ENCODE results near the gene PWP1. TPM values are rescaled to one million over a fixed set of nuclear protein-coding genes. Genes with fewer than 3 reads are reported as not detected.
"Not testable (repeated sequence)": the region's sequence is repeated elsewhere in the genome, so short reads cannot be mapped to it uniquely, and the experiment has no call there.

Gene PWP1
- total RNA-seq, 1 donor from 2014 or later = 78.1 TPM

DNA sequence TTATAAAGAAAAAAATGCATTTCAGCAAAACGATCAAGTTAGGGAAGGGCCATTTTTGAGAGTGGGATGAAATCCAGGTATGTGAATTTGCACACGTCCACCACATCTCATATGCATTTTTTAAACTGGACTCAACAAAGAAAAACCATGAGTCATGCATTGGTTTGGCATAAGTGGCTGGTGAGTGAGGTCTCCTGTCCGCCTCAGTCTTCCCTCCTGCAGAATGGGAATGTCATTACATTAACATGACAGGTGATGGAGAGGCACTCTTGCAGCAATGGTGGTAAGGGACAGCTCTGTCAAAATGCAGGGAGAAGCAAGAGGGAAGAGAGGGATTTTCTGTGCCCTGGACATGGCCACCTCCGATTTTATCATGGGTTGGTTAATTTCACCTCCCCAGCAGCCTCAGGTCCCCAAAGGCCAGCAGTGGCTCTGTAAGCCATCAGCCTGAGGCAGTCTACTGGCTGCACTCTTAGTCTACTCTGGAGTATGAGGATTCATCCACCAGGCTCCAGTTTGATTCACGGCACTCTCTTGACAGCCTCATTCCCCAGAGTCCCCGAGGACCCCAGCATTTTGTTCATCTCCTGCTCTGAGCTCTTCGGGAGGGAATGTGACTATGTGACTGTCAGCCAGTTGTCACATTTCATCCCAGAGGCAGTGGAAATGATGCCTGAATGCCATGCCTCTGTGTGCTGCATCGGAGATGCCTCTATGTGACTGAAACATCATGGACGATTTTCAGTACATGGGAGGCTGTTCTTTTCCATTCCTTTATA is 17.1 kb upstream of the PWP1 start:
- no peak for DNase-seq

DNA sequence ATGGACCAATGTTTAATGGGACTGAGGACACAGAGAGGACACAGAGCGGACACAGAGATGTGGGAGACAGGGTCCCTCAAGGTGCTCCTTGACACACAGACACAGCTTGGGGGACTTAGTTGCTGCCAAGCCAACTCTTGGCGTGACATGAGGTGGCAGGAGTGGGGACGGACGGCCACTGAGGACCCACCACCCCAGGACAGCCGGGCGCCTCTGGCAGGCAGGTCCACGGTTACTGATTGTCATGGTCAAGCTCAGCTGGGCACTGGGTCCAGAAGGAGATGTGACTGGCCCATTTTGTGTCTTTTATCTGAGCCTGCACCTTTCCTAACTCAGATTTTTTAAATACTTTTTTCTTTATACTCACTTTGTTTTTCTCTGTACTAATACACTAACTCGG is 15.7 kb upstream of the PWP1 start:
- no peak for DNase-seq

DNA sequence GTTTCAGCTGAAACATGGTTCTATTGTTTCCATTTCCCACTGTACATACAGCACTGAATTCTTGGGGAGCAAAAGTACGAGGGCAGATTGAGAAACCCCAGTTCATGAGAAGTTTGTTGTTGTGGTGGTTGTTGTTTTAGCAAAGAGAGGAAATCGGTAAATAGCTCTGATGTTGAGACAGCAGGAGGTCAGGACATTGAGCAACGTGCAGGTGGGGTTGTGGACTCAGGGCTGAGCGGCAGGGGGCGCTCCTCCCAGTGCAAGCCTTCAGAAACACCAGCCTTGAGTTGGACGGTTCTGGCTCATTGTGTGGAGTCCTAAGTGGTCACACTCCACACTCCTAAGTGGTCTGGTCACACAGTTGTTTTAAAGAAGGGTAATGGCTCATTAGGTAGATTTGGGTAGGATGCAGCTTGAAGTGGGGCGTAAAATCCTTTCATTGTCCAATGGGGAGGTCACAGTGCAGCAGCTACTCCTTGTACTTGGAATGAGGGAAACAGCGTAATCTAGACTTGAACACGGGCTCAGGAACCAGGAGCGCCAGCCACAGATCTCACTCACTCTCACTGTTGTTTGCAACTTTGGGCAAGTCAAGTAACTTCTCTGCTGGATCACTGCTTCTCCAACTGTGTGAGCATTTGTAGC is 14.5 kb upstream of the PWP1 start:
- no peak for DNase-seq

DNA sequence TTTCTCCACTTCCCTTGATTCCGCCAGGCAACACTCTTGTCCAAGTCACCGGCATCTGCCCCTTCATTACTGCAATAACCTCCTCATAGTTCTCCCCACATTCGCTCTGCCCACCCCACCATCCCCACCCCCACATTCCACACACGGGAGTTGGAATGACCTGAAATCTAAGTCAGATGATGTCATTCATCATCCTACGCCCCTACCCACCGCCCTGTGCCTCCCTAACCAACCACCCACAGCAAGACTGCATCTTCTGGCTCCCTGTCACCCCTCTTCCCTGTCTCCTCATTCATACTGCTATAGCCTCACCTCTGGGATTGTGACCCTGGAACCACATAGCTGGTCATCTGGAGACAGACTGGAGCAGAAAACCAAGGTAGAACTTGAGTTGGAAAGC is 7.9 kb upstream of the PWP1 start:
- DNase-seq = no peak

DNA sequence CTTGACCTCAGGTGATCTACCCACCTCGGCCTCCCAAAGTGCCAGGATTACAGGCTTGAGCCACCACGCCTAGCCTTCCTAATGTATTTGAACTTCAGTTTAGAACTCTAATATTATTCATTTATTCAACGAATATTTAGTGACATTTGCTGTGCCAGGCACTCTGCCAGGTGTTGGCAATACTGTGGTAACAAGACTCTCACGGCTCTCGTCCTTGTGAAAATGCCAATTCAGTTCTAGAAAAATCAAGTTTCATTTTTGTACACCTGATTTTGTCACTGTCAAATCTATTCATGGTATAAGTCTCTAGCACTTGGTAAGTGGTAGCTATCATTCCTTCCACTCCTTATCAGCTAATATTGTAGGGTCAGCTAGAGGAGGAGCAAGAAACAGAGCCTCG is 6.3 kb upstream of the PWP1 start:
- DNase-seq = no peak

DNA sequence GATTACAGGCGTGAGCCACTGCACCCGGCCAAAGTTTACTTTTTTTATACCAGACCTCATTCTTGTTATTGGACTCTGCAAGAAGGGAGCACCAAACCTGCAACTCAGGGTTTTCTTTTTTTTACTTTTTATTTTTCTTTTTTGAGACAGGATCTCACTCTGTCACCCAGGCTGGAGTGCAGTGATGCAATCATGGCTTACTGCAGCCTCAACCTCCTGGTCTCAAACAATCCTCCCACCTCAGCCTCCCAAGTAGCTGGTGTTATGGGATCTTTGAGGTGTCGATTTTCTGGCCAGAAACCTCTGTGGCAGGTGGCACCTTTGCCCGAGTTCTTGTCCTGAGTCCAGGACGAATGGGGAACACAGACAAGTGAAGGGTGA is 4.2 kb upstream of the PWP1 start:
- no peak for DNase-seq

DNA sequence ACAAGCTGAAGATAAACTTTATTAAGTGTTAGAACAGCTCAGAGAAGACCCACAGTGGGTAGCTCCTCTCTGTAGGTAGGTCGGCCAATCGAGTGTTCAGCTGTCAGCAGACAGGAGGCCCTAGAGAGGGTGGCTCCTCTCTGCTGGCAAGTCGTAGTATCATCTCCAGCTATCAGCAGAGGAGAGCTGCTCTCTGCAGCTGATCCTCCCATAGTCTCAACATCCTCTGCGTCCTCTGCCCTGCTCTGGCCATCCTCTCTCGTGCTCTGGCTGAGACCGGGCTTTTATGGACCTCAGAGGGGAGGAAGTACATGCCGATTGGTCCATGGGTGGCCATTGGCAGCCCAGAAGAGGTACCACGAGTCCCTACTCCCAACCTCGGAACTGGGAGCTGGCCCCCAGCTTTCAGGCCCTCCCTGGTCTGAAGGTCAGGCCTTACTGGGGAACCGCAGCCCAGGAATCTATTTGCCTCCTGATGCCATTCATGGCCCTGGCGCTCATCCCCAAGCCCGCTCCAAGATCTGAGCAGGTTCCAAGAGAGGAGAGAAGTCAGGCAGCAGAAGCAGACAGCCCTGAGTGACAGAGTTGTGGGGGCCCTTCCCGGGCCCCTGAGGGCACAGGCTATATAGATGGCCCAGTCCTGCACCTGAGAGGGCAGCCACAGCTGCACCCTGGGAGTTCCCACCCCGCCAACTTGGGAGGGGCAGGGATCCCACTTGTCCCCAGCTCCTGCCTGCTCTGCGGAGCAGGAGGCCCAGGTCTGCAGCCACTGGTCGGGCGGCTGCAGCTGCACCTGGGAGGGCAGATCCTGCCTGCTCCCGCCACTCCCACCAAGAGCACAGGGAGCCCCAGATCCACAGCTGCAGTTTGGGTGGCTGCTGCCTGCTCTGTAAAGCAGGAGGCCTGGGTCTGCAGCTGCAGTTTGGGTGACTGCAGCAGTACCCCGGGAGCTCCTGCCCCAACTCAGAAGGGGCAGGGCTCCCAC is 3.5 kb upstream of the PWP1 start:
- DNase-seq = no peak

DNA sequence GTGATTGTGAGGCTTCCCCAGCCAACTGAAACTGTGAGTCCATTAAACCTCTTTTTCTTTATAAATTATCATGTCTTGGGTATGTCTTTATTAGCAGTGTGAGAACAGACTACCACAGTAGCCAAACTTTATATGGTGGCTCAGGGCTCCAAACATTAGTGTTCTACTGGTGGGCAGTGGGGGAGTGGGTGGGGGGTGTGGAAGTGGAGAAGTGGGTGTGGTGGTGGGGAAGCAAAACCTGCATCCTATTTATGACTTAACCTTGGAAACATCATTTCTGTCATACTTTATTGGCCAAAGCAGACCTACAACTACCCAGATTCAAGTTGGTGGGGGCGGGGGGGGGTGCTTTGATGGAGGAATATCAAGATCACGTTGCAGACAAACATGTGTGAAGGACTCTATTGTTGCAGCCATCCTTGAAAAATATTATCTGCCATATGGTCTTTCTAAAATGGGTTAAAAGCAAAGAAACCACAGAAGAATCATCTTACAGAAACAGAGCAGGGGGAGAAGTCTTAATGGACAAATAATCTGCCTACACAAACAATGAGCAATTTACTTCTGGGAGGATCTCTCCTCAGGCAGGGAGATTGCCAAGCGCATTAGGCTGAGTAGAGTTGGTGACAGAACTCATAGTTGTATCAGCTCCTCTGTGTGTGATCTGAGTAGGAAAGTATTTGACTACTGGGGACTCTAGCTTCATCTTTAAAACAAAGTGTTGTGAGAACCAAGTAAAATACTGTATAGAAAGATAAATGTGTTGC is 1.4 kb upstream of the PWP1 start:
- no peak for DNase-seq

DNA sequence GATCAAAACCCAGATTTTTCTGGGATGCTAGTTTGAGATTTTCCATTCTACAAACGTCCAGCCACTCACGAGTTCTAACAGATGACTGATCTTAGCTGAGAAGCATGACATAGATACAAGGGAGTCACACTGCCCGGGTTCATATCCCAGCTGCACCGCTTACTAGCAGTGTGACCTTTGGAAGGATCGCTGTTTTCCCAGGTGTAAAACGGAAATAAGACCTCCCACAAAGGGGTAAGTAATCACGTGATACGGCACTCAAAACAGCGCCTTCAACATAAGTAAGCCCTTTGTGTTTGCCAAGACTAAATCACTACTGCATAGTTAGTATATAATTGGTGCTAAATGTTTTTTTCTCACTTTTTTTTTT is 624 bp upstream of the PWP1 start:
- no peak for DNase-seq

DNA sequence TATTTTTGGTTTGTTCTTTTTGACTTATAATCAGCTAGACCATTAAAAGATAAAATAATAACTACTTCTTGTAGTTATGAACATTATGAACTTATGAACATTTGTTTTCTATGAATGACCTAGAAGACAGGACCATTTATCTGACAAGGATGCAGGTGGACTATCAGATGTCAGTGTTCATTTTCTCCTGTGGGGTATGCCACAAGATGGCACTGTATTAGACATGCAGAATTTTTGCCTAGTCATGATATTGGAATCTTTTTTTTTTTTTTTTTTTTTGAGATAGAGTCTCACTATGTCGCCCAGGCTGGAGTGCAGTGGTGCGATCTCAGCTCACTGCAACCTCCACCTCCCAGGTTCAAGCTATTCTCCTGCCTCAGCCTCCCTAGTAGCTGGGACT is 10.2 kb downstream of the PWP1 start:
- not testable (repeated sequence) for DNase-seq

DNA sequence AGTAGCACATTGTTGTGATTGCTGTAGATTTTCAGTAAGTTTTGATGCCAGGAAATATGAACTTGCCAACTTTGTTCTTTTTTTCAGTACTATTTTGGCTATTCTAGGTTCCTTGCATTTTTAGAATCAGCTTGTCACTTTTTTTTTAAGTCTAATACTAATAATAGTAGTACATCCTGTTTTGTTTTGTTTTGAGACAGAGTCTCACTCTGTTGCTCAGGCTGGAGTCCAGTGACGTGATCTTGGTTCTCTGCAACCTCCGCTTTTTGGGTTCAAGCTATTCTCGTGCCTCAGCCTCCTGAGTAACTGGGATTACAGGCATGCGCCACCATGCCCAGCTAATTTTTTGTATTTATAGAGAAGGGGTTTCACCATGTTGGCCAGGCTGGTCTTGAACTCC is 16.5 kb downstream of the PWP1 start:
- no peak for DNase-seq

DNA sequence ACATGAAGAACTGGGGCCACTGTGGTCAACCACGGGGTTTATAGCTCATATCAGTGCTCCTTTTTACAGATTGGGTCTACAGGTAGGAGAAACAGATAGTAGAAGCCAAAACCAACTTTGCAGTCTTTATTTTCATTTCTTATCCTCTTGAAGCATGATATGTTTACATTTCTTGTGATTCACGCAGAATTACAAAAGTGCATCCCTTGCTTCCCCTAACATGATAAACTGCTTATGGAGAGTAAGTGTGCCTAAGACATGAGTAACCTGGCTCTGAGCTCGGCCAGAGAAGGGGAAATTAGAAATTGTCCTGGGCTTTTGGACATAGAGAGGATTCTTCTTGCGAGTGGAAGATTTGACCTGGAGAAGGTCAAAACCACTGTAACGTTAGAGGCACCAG is 18.4 kb downstream of the PWP1 start:
- DNase-seq = no peak

DNA sequence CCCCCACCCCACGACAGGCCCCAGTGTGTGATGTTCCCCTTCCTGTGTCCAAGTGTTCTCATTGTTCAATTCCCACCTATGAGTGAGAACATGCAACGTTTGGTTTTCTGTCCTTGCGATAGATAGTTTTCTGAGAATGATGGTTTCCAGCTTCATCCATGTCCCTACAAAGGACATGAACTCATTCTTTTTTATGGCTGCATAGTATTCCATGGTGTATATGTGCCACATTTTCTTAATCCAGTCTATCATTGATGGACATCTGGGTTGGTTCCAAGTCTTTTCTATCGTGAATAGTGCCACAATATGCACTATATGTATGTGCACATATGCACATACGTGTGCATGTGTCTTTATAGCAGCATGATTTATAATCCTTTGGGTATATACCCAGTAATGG is 19.9 kb downstream of the PWP1 start:
- not testable (repeated sequence) for DNase-seq

DNA sequence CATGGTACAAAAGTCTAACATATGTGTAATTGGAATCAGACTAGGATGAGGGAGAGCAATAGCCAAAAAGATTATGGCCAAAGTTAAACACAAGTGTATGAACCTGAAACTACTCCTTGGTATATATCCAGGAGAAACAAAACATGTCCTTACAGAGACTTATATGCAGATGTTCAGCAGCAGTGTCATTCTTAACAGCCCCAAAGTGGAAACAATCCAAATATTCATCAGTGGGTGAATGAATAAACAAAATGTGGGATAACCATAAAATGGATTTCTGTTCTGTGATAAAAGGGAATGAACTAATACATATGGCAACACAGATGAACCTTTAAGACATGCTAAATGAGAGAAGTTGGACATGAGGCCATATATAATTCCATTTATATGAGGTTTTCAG is 30.2 kb downstream of the PWP1 start:
- no peak for DNase-seq

DNA sequence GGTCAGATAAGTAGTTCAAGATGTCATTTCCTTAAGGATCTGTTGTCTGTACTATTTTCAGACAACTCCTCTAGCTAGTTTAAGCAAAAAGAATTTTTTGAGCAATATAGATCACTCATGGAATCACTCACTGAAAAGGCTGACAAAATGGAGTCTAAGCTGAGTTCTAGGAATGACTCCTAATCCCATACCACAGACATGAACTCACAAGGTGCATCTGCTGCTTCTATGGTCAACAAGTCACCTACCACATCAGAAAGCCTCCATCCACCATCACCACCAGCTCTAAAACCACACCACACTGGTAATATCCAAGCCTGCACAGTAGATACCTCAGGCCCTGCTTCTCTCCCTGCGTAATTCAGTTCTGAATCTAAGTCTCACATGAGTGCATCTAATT is 33.0 kb downstream of the PWP1 start:
- no peak for DNase-seq

DNA sequence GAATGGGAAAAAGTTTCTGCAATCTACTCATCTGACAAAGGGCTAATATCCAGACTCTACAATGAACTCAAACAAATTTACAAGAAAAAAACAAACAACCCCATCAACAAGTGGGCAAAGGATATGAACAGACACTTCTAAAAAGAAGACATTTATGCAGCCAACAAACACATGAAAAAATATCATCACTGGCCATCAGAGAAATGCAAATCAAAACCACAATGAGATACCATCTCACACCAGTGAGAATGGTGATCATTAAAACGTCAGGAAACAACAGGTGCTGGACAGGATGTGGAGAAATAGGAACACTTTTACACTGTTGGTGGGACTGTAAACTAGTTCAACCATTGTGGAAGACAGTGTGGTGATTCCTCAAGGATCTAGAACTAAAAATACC is 41.7 kb downstream of the PWP1 start:
- not testable (repeated sequence) for DNase-seq

DNA sequence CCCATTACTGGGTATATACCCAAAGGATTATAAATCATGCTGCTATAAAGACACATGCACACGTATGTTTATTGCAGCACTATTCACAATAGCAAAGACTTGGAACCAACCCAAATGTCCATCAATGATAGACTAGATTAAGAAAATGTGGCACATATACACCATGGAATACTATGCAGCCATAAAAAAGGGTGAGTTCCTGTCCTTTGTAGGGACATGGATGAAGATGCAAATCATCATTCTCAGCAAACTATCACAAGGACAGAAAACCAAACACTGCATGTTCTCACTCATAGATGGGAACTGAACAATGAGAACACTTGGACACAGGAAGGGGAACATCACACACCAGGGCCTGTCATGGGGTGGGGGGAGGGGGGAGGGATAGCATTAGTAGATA is 42.1 kb downstream of the PWP1 start:
- not testable (repeated sequence) for DNase-seq

DNA sequence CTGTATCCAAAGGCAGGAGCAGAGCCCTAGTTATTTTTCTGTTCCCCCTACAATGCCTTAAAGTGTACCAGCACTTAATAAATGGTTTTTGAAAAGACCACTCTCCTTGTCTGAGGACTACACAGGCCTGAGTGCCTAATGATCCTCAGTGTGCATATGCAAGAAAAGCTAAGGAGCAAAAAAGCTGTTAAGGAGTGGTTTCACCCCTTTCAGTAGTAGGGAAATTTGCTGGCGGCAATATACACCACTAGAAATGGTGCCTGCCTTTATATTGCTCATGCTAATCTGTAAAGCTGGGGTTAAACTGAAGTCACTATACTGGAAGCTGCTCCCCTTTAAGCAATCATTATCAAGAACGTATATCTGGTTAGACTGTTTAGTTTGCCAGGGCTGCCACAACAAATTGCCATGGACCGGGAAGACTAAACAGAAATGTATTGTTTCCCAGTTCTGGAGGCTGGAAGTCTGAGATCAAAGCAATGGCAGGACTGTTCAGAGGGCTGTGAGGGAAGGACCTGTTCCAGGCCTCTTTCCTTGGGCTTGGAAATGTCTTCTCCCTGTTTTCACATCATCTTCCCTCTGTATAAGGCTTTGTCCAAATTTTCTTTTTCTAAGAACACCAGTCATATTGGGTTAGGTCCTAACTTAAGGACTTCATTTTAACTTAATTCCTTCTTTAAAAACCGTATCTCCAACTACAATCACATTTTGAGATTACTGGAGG is 45.2 kb downstream of the PWP1 start:
- no peak for DNase-seq

DNA sequence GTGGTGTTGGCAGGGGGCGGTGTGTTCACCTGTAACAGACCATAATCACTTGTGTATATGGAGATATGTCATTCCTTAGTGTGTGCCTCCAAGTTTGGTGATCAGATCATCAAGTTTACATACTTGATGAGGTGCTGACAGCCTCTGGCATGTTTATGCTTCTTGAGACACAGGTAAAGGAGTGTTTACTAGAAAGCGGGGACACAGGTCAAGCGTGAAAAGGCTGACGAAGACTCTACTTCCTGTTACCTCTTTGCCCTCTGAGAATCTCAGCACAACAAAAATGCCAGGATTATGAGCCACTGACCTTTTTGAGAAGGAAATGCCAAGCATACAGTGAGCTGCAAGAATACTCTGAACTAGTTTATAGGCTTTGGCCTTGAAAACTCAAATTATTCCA is 45.8 kb downstream of the PWP1 start:
- no peak for DNase-seq

DNA sequence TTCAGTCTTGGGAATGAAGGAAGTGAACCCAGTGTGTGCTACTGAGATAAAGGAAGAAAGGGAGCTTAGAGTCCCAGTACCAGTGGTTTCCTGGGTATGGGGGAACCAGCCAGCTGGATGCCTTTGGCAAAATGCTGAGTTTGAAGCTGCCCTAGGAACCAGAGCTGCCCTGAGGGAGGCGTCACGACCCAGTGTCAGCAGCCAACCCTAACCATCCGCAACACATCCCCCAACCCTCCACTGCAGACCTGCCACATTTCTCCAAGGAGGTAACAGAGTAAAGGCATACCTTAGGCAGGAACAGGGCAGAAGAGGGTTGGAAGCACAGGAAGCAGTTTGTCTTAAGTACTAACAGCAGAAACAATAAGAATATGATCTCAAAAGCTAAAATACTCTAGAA is 46.8 kb downstream of the PWP1 start:
- DNase-seq = no peak

DNA sequence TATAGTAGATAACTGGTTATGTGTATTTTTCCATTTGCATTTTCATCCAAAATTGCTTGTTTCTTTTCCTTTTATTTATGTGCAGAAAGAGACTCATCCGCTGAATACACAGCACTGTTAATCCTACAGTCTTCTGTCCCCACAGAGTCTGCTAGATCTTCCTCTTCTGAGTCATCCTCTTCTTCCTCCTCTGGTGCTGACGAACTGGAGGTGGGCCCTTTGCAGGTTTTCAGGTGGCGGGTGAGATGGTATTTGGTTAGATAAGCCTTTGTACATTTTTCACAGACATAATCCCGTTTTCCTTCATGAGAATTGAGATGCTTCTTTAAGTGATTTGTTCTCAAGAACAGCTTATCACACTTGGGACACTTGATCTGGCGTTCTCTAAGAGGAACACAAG is 48.5 kb downstream of the PWP1 start:
- no peak for DNase-seq

DNA sequence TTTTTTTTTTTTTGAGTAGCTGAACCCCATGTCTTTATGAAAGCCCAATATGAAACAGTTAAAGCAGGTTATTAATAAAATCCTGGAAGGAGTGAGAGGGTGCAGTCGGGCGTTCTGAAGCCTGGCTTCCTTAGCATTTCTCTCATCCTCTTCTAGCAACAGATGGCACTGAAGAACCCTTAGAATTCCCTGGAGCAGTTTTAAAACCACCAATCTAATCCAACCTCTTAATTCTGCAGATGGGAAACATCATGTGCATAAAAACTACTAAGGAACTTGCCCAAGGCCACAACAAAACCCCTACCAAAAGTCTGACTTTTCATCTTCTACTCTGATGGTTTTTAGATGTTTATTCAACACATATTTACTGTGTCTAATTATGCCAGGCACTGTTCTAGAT is 50.2 kb downstream of the PWP1 start:
- no peak for DNase-seq

Data from occipital lobe (tissue), 2 donors.